ENCODE results near the gene CHTF18.

DNA sequence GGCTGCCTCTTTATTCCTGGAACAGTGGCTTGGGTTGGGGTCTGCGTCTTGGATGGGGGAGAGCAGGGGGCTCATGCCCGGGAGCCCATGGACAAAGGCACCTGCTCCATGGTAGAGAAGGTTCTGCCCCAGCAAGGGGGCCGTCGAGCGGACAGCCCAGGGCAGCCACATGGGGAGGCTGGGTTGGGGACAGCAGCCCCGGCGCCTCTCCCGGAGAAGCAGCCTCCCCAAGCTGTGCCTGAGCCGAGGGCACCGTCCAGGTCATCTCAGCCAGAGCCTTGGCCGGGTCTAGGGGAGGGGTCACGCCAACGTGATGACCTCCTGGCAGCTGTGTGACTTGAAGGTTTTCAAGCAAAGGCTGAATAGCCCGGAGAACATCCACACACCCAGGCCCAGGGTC is 45.0 kb downstream of the CHTF18 start:
- TF ChIP-seq CTCF (IDR thresholded peaks at IDR 0.05 in 8 of 11, conservative IDR thresholded peaks at IDR 0.05 in 3 of 11), result no peak
- no peak for TF ChIP-seq POLR2AphosphoS5 (IDR thresholded peaks at IDR 0.05)
- TF ChIP-seq POLR2A (IDR thresholded peaks at IDR 0.05), result no peak
